Adrenal gland (tissue), 5 donors: ENCODE measurements around the gene NFKBIA.

Experiments used
- POLR2A ChIP-seq, 2 donors: fragments of 450-650 bp; IDR thresholded peaks; one replicate each; pipeline ENCODE4 v1.6.1; 2017; ENCODE audit warnings: antibody characterized with exemption in 2 of 2, mild to moderate bottlenecking in 2 of 2, moderate library complexity in 1 of 2
- TF ChIP-seq, protein P1 (sequence below), 6 experiments: fragments of 450-650 bp in 4 of 6; fragments of 200-600 bp in 2 of 6; sonication (generic) in 1 of 6; IDR thresholded peaks; 1 replicate in 5 of 6; 2 replicates in 1 of 6; pipeline versions ENCODE4 v1.5.1 to v1.8.0; 2016 to 2021; ENCODE audit warnings: antibody characterized with exemption in 6 of 6, mild to moderate bottlenecking in 2 of 6, moderate library complexity in 1 of 6
- donor health status: DM: no; HTN: no; CAD: no.

DNA sequence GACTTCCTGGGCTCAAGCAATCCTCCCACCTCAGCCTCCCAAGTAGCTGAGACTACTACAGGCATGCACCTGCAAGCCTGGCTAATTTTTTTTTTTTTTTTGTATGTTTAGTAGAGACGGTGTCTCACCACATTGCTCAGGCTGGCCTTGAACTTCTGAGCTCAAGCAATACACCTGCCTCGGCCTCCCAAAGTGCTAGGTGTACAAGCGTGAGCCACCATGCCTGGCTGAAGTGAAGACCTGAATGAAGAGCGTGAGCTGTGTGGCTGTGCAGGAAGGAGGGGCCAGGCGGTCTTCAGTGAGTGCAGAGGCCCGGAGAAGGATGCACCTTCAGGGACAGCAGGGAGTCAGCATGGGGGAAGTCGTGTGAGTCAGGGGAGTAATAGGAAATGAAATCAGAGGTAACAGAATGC is 14.9 kb upstream of the NFKBIA start:
- TF ChIP-seq, protein P1, sequence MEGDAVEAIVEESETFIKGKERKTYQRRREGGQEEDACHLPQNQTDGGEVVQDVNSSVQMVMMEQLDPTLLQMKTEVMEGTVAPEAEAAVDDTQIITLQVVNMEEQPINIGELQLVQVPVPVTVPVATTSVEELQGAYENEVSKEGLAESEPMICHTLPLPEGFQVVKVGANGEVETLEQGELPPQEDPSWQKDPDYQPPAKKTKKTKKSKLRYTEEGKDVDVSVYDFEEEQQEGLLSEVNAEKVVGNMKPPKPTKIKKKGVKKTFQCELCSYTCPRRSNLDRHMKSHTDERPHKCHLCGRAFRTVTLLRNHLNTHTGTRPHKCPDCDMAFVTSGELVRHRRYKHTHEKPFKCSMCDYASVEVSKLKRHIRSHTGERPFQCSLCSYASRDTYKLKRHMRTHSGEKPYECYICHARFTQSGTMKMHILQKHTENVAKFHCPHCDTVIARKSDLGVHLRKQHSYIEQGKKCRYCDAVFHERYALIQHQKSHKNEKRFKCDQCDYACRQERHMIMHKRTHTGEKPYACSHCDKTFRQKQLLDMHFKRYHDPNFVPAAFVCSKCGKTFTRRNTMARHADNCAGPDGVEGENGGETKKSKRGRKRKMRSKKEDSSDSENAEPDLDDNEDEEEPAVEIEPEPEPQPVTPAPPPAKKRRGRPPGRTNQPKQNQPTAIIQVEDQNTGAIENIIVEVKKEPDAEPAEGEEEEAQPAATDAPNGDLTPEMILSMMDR (IDR thresholded peaks at IDR 0.05) = no peak
- TF ChIP-seq POLR2A (IDR thresholded peaks at IDR 0.05) = no peak
